Neural progenitor cell (in vitro differentiated cells): ENCODE results near the gene SND1.

Experiments used
- CTCF ChIP-seq: fragments of 200-600 bp; sonication (generic); IDR thresholded peaks from 2 replicates; pipeline ENCODE4 v1.5.1; 2017; ENCODE audit warnings: antibody characterized with exemption, mild to moderate bottlenecking
- EZH2 ChIP-seq: fragments of 200-600 bp; sonication (generic); IDR thresholded peaks from 2 replicates; pipeline ENCODE4 v1.6.1; 2017; ENCODE audit warnings: antibody characterized with exemption, mild to moderate bottlenecking, moderate library complexity

- no peak for TF ChIP-seq CTCF
- no peak for TF ChIP-seq EZH2
These were observed 166.3 kb downstream of the SND1 start for GRCh38 chr7:127818306-127818705.
